ENCODE results near the gene LYRM1. TPM values are rescaled to one million over a fixed set of nuclear protein-coding genes. Genes with fewer than 3 reads are reported as not detected.
"Not testable (repeated sequence)": the region's sequence is repeated elsewhere in the genome, so short reads cannot be mapped to it uniquely, and the experiment has no call there.

The LYRM1 gene
- total and polyA plus RNA-seq, 12 donors, result 37.4 to 69.4 (median 53.4) TPM

DNA sequence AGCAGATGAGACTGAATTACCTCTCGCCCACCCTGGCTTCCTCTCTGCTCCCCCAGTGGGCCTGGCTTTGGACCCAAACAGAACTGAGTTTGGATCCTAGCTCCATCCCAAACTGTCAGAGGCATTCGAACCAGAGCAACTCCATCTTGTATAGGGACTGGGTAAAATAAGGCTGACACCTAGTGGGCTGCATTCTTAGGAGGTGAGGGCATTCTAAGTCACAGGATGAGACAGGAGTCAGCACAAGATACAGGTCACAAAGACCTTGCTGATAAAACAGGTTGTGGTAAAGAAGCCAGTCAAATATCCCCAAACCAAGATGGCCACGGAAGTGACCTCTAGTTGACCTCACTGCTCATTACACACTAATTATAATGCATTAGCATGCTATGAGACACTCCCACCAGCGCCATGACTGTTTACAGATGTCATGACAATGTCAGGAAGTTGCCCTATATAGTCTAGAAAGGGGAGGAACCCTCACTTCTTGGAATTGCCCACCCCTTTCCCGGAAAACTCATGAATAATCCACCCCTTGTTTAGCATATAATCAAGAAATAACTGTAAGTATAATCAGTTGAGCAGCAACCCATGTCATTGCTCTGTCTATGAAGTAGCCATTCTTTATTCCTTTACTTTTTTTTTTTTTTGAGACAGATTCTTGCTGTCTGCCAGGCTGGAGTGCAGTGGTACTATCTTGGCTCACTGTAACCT lies 44.4 kb downstream of the LYRM1 start:
- H3K36me3 ChIP-seq, result no peaks in the 10 kb centered on the region
- H3K27ac ChIP-seq, result no peak overlapping the region
- no peak overlapping the region for H3K4me3 ChIP-seq
- intact Hi-C loops (cut with DNase I), result no loop called here
- no peaks in the 10 kb centered on the region for H3K27me3 ChIP-seq
- ATAC-seq (peak in 1 of 8 donors; percentile 34), DNase-seq (no peak)
- WGBS, 2 donors, result 86 to 87% methylated on average over 5 of the region's 5 CpGs
- H3K9me3 ChIP-seq, result no peaks in the 10 kb centered on the region
- peaks cover 0 to 21% (median 0%) of the 10 kb centered on the region in 9 donors for H3K4me1 ChIP-seq
- TF ChIP-seq, protein P1, sequence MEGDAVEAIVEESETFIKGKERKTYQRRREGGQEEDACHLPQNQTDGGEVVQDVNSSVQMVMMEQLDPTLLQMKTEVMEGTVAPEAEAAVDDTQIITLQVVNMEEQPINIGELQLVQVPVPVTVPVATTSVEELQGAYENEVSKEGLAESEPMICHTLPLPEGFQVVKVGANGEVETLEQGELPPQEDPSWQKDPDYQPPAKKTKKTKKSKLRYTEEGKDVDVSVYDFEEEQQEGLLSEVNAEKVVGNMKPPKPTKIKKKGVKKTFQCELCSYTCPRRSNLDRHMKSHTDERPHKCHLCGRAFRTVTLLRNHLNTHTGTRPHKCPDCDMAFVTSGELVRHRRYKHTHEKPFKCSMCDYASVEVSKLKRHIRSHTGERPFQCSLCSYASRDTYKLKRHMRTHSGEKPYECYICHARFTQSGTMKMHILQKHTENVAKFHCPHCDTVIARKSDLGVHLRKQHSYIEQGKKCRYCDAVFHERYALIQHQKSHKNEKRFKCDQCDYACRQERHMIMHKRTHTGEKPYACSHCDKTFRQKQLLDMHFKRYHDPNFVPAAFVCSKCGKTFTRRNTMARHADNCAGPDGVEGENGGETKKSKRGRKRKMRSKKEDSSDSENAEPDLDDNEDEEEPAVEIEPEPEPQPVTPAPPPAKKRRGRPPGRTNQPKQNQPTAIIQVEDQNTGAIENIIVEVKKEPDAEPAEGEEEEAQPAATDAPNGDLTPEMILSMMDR (IDR thresholded peaks at IDR 0.05), result peak in 3 of 9 donors; percentile 24 to 29 (median 27)

DNA sequence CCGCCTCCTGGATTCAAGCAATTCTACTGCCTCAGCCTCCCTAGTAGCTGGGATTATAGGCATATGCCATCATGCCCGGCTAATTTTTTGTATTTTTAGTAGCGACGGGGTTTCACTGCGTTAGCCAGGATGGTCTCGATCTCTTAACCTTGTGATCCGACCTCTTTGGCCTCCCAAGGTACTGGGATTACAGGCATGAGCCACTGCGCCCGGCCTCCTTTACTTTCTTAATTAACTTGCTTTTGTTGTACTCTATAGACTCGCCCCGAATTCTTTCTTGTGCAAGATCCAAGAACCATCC lies 45.0 kb downstream of the LYRM1 start:
- DNase-seq; ATAC-seq; H3K36me3 ChIP-seq; H3K4me3 ChIP-seq; H3K27ac ChIP-seq; H3K27me3 ChIP-seq; intact Hi-C loops (cut with DNase I); H3K9me3 ChIP-seq: not testable (repeated sequence)
- H3K4me1 ChIP-seq, result peaks cover 0 to 21% (median 0%) of the 10 kb centered on the region in 9 donors
- 92 to 96% methylated on average over 11 of the region's 11 CpGs for WGBS, 2 donors

DNA sequence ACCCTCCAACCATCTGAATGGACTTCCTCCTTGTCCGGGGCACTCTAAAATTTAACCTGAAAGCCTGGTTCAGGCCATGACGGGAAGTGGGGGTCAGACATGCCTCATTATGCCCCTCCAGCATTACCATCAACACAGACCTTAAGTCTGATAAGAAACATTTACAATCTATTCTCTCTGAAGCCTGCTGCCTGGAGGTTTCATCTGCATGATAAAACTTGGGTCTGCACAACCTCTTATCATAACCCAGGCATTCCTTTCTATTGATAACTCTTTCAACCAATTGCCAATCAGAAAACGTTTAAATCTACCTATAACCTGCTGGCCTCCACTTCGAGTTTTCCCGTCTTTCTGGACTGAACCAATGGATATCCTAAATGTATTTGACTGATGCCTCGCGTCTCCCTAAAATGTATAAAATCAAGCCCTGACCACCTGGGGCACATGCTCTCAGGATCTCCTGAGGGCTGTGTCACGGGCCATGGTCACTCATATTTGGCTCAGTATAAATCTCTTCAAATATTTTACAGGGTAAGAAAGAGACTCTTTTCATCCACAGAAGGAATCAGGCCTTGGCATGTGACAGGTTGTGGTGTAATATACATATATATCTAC lies 45.6 kb downstream of the LYRM1 start:
- H3K36me3 ChIP-seq, result no peaks in the 10 kb centered on the region
- intact Hi-C loops (cut with DNase I), result no loop called here
- H3K4me3 ChIP-seq, result no peak overlapping the region
- H3K27ac ChIP-seq, result no peak overlapping the region
- no peaks in the 10 kb centered on the region for H3K27me3 ChIP-seq
- ATAC-seq (no peak), DNase-seq (no peak)
- WGBS, 2 donors, result 76 to 77% methylated on average over 8 of the region's 8 CpGs
- H3K4me1 ChIP-seq, result peaks cover 0 to 20% (median 0%) of the 10 kb centered on the region in 9 donors
- no peaks in the 10 kb centered on the region for H3K9me3 ChIP-seq
- TF ChIP-seq, protein P1 (IDR thresholded peaks at IDR 0.05), result no peak

DNA sequence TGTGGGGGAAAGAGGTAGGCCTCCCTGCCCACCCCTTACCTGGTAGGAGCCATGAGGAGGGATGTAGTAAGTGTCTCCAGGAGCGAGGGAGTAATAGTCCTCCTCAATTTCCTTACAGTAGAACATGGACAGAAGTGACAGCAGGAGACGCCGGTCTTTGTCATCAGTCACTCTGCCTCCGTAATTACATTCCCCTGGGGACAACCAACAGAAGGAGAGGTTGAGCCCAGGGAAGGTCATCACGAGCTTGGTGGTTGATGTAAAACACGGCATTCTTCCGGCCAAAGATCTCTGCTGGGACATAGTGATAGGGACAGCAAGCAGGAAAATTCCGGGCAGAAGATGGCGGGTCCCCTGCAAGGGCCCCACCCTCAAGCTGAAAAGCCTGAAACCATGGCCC lies 47.9 kb downstream of the LYRM1 start:
- H3K4me1 ChIP-seq, result peaks cover 0 to 15% (median 0%) of the 10 kb centered on the region in 9 donors
- TF ChIP-seq, protein P1 (IDR thresholded peaks at IDR 0.05), result no peak
- no peaks in the 10 kb centered on the region for H3K9me3 ChIP-seq
- ATAC-seq (no peak), DNase-seq (no peak)
- H3K27ac ChIP-seq, result no peak overlapping the region
- H3K36me3 ChIP-seq, result no peaks in the 10 kb centered on the region
- 85 to 86% methylated on average over 9 of the region's 9 CpGs for WGBS, 2 donors
- no peaks in the 10 kb centered on the region for H3K27me3 ChIP-seq
- intact Hi-C loops (cut with DNase I), result no loop called here
- H3K4me3 ChIP-seq, result no peak overlapping the region

DNA sequence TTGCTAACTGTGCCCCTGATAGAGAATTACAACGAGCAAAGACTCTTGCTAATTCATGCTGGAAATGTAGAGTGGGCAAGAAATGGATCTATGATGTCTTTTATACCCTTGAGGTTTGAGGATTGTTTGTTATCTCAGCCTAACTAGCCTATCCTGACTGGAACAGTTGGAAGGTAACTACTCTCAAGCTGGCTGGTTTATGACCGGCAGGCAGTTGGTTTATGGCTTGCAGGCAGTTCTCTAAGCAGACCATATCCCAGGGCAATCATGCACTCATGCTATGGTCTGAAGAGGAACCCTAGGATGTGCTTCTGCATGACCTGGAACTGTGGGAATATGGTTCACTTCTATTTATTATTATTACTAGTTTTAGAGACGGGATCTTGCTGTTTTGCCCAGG lies 49.1 kb downstream of the LYRM1 start:
- Histone ChIP-seq H3K9me3 (no peaks in the 10 kb centered on the region), H3K4me1 (peaks cover 0 to 6% (median 0%) of the 10 kb centered on the region in 9 donors), H3K4me3 (no peak overlapping the region), H3K36me3 (no peaks in the 10 kb centered on the region), H3K27me3 (no peaks in the 10 kb centered on the region), H3K27ac (no peak overlapping the region)
- TF ChIP-seq, protein P1 (IDR thresholded peaks at IDR 0.05), result no peak
- intact Hi-C loops (cut with DNase I), result loop anchor here in 1 of 10 donors (5.0 kb wide), 1 partner anchor 53 kb away; no protein-coding TSS in a partner anchor
- WGBS, 2 donors, result 84 to 89% methylated on average over 3 of the region's 3 CpGs
- ATAC-seq (no peak), DNase-seq (no peak)

Measured in heart right ventricle (tissue), 16 donors.